ENCODE data around the gene ATP8A1.

ATP8A1 gene

DNA sequence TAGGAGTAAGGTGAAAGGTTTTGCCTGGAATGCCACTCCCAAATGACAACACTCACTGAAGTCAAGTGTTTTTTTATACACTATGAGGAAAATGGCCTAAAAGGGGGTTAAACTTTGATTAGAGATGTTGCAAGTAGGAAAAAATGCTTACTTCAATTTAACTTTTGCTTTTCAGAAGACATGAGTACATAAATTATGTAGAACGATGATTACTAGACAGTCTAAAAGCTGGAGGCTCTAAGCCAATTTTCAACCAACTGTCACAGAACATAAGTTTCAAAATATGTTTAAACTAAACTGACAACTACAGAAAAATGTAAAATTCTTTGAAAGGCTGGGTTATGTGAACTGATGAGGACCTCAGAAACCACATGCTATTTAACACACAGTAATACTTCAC lies 176.2 kb downstream of the ATP8A1 start:
- no peak for TF ChIP-seq CTCF (IDR thresholded peaks at IDR 0.05; ENCODE audit: extremely low read depth, insufficient read depth, missing control alignments)
- DNase-seq (ENCODE audit: low spot score) = no peak
- in situ Hi-C loops (cut with MboI; ENCODE audit: low pct_unique_long_range_greater_than_20kb, low sequenced_read_pairs, unreplicated experiment) = no loop called here

DNA sequence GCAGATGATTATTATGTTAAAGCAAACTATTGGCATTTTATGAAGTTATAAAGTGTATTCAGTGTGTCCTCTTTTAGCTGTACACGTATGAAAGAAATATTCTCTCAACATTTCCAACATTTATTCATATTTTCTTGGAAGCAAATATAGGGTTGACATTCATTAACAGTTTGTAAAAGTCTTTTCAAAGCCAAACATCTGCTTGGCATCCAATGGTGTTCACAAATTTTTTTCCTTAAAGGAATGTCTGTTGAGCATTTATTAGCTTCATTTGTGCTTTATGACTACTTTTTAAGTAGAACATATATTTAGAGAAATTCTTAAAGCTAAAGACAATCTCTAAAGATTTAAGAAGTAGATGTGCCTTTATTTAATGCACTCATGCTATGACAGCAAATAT lies 176.6 kb downstream of the ATP8A1 start:
- no peak for DNase-seq (ENCODE audit: low spot score)
- in situ Hi-C loops (cut with MboI; ENCODE audit: low pct_unique_long_range_greater_than_20kb, low sequenced_read_pairs, unreplicated experiment) = no loop called here
- no peak for TF ChIP-seq CTCF (IDR thresholded peaks at IDR 0.05; ENCODE audit: extremely low read depth, insufficient read depth, missing control alignments)

- DNase-seq (ENCODE audit: low spot score) = no peak
- in situ Hi-C loops (cut with MboI; ENCODE audit: low pct_unique_long_range_greater_than_20kb, low sequenced_read_pairs, unreplicated experiment) = no loop called here
- TF ChIP-seq CTCF (IDR thresholded peaks at IDR 0.05; ENCODE audit: extremely low read depth, insufficient read depth, missing control alignments) = no peak
These were observed 178.0 kb downstream of the ATP8A1 start for GRCh38 chr4:42478946-42479345.

- in situ Hi-C loops (cut with MboI; ENCODE audit: low pct_unique_long_range_greater_than_20kb, low sequenced_read_pairs, unreplicated experiment) = no loop called here
- TF ChIP-seq CTCF (IDR thresholded peaks at IDR 0.05; ENCODE audit: extremely low read depth, insufficient read depth, missing control alignments) = no peak
- DNase-seq (ENCODE audit: low spot score) = peak; percentile 17
These were observed 178.4 kb downstream of the ATP8A1 start for GRCh38 chr4:42478509-42478908.

- no peak for DNase-seq (ENCODE audit: low spot score)
- in situ Hi-C loops (cut with MboI; ENCODE audit: low pct_unique_long_range_greater_than_20kb, low sequenced_read_pairs, unreplicated experiment) = no loop called here
- no peak for TF ChIP-seq CTCF (IDR thresholded peaks at IDR 0.05; ENCODE audit: extremely low read depth, insufficient read depth, missing control alignments)
These were observed 182.5 kb downstream of the ATP8A1 start for GRCh38 chr4:42474406-42474805.

DNA sequence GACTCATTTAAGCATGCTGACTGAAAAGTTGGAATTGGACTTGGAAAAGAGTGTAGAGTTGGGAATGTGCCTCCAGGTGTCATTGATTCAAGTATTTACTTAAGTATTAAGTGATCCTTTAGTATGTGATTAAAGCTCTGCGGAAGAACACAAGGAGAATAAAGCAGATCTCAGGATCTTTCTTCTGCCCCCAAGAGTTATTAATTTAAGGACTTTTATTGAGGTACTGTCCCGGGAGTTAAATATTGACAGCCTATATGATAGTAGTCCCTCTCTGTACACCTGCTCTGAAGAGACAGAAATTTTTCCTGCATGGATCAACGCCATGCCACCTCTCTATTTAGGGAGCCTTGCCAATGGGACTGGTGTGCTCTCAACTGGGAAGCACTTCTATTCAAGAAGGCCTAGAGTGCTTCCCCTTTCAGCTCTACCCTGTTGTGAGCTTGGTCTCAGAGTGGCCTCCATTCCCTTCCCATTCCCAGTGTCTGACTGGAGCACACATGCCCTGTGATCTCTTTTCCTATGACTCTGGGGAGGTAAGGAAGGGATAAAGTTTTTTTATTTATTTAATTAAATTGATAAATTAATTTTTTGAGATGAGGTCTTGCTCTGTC lies 183.7 kb downstream of the ATP8A1 start:
- in situ Hi-C loops (cut with MboI; ENCODE audit: low pct_unique_long_range_greater_than_20kb, low sequenced_read_pairs, unreplicated experiment) = no loop called here
- DNase-seq (ENCODE audit: low spot score) = no peak

More for the DNA sequence above, 183.7 kb downstream of the ATP8A1 start:
- no peak for TF ChIP-seq CTCF (IDR thresholded peaks at IDR 0.05; ENCODE audit: extremely low read depth, insufficient read depth, missing control alignments)

Measured in GM13977 (cell line).